Stimulated activated CD4-positive, alpha-beta T cell treated with anti-CD3 and anti-CD28 coated beads, Interleukin-4, amount 100 ng/mL, for 48 hours (primary cell): ENCODE data around the gene SEMA4B.
"Not testable (repeated sequence)": the region's sequence is repeated elsewhere in the genome, so short reads cannot be mapped to it uniquely, and the experiment has no call there.

Experiments
- DNase-seq, 2 donors: peaks; one replicate each; pipeline ENCODE4 v3.0.0-alpha.2; 2020; ENCODE audit warnings: low read depth in 2 of 2

SEMA4B gene

GRCh38 chr15:90178468-90179435 lies 22.4 kb upstream of the SEMA4B start:
- no peak for DNase-seq

GRCh38 chr15:90181776-90182175 lies 19.4 kb upstream of the SEMA4B start:
- DNase-seq = no peak

GRCh38 chr15:90184119-90184785 lies 16.9 kb upstream of the SEMA4B start:
- peak in 1 of 2 donors; percentile 32 for DNase-seq

DNA sequence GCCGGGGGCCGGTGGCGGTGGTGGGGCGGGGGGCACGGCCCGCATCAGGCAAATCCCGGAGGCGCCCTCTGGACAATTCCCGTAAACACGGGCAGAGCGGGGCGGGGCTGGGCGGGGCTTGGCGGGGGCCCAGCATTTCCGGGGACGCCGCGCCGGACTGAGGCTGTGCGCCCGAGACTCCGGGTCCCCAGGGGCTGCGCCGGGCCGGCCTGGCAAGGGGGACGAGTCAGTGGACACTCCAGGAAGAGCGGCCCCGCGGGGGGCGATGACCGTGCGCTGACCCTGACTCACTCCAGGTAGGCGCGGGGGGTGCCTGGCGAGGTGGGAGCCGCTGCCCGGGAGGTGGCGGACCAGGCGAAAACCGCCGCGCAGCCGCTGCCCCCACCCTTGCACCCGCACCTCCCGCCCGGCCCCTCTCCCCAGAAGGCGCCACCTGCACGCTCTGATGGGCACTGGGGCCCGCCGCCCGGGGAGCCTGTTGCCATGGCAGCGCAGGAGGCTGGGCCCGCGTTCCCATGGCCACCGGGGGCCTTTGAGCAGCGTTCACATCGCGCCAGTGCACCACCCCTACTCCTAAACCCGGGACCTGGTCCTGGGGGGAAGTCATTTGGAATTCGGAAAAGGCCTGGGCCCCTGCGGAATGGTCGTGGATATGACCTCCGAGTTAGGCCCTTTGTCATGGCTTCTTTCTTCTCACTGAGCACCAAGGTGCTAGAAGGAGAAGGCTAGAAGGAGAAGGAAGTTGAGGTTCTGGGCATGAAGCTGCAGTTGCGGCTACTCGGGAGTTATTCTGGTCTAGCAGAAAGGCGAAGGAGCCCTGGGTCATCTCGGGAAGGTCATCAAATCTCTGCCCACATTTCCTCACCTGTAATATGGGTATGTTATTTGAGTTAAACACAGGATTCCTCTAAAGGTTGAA lies 16.1 kb upstream of the SEMA4B start:
- DNase-seq = peak in 1 of 2 donors; percentile 23

DNA sequence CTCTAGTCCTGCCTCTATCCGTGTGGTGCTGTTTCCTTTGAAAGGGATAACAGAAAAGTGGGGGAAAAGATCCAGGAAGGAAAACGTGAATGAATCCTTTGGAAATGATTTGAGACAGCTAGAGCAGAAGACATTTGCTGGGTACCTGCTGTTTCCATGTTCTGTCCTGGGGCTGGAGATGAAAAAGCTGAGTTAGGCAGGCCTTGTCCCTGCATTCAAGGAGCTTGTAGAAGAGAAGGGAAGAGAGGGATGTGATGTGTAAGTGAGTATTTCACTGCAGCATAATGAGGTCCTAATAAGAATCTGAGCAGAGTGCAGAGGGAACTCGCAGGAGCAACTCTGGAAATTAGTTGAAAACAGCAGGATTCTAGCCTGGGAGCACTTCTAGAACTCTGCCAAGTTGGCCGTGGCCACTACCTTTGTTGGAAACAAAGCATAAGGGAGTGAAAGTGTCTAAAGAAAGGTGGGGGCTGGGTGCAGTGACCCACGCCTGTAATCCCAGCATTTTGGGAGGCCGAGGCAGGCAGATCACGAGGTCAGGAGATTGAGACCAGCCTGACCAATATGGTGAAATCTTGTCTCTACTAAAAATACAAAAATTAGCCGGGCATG lies 13.8 kb upstream of the SEMA4B start:
- no peak for DNase-seq

DNA sequence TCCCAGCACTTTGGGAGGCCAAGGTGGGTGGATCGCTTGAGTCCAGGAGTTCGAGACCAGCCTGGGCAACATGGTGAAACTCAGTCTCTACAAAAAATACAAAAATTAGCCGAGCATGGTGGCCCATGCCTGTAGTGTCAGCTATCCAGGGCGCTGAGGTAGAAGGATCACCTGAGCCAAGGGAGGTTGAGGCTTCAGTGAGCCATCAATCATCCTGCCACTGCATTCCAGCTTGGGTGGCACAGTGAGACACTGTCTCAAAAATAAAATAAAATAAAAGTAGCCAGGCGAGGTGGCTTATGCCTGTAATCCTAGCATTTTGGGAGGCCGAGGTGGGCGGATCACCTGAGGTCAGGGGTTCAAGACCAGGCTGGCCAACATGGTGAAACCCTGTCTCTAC lies 13.1 kb upstream of the SEMA4B start:
- not testable (repeated sequence) for DNase-seq

- DNase-seq = no peak
These were observed 12.0 kb upstream of the SEMA4B start for GRCh38 chr15:90188914-90189748.

DNA sequence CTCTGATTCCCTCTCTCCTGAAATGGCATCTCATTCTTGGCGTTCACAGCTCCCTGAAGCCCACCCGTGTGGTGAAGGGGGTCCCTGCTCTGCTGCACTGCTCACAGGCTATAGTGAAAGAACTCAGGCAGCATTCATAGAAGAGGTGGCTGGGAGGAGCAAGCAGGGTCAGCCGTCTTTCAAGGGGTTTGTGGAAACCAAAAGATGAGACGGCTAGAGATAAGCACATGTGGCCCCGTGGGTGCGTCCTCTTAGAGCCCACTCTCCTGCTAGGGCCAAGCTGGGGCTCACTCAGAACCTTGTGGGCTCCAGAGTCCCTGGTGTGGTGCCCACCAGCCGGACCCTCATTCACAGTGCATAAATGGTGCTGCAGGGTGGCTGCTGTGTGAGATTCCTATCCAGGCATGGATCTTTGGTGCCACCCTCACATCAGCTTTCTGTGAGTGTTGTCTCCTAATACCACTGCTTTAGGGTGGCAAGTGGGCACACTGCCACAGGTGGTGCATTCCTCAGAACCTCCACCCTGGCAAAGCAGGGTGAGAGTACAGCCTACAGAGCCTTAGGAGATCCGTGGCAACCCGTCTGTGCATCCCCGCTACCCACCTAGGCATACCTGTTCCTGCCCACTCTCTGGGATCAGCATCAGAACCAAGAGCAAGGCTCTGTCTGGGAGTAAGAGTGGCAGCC lies 11.2 kb upstream of the SEMA4B start:
- DNase-seq = no peak

GRCh38 chr15:90190606-90191343 lies 10.4 kb upstream of the SEMA4B start:
- no peak for DNase-seq

GRCh38 chr15:90191344-90191687 lies 9.8 kb upstream of the SEMA4B start:
- no peak for DNase-seq

- no peak for DNase-seq
These were observed 9.2 kb upstream of the SEMA4B start for GRCh38 chr15:90191794-90192509.

DNA sequence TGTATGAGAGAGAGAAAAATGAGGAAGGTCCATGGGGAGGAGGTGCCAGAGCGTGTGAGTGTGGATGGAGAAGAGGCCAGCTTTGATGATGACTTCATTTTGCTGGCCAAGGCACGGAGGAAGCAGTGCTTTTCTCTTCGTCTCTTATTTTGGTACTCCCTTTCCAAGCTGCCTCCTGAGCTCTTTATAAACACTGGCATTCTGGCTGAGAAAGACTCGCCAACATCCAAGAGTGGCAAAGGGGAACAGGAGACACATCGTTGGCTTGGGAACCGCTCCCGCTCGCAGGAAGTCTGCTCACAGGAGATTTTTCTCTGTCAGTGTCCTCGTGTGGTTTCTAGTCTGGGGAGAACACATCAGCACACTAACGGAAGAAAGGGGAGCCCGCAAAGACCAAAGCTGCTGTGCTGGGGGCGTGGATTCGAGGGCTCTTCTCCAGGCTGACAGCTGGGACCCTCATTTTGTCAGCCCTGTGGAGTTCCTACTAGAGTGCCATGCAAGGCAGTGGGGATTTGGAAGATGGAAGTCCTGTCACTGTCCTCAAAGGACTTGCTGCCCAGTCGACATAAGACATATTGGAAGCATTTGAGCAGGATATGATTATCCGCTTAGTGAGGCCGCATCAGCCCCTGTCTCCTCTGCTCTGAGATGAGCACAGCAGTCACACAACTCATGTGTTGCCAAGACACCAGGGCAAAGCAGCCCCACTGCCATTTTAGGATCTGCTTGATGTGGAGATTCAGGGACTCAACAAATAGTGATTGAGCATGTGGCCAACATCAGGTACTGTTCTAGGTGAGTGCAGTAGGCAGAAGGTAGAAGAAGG lies 8.0 kb upstream of the SEMA4B start:
- DNase-seq = no peak

GRCh38 chr15:90194655-90195054 lies 6.5 kb upstream of the SEMA4B start:
- no peak for DNase-seq

- DNase-seq = no peak
These were observed 498 bp upstream of the SEMA4B start for GRCh38 chr15:90200534-90201129.

DNA sequence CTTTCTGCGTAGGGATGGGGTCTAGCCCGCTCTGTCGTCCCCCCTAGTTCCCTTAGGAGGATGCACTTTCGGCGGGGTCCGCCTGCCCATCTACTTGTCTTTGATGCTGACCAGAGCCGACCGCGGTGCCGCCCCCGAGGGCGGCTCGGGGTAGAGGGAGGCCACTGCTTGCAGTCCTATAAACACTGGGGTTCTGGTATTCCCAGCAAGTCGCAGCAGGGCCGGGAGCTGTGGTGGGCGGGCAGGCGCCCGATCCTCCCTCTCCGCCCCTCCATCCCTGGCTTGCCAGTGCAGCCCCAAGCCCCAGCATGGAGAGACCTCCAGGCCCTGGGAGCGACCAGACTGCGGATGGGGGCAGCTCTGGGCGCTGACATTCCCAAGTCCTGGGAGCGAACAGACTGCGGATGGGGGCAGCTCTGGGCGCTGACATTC lies 830 bp downstream of the SEMA4B start:
- DNase-seq = no peak

DNA sequence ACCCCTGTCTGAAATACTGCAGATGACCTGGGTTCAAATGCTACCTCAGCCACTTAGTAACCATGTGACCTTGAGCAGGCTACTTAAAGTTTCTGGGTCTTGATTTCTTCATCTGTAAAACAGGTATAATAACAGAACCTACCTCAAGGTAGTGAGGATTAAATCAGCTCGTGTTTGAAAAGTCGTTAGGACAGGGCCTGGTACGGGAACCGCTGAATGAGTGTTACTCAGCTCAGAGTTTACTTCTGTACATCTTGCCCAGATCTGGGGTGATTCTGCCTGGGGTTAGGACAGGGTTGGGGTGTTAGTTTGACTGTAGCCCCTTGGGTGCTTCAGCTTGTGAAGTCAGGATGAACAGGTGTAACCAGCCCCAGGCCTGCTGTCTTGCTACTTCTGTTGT lies 1.8 kb downstream of the SEMA4B start:
- DNase-seq = no peak

- DNase-seq = no peak
These were observed 2.3 kb downstream of the SEMA4B start for GRCh38 chr15:90203473-90203872.
